Occipital lobe (tissue), 2 donors: Measurements from ENCODE around the gene ARSG. TPM values are rescaled to one million over a fixed set of nuclear protein-coding genes. Genes with fewer than 3 reads are reported as not detected.

Source experiments
- DNase-seq: peaks from one replicate; lab custom pipeline; 2025; lab: John Stamatoyannopoulos, UW
- total RNA-seq: library from RNA; depleted of rRNA; stranded (reverse); fragments of >200 nt; gene quantifications from one replicate; pipeline ENCODE4 v1.2.3, GENCODE V29; 2014

ARSG gene
- total RNA-seq, 1 donor from 2014 or later: 4.4 TPM

GRCh38 chr17:68449021-68449739 lies 157.9 kb downstream of the ARSG start:
- no peak for DNase-seq

DNA sequence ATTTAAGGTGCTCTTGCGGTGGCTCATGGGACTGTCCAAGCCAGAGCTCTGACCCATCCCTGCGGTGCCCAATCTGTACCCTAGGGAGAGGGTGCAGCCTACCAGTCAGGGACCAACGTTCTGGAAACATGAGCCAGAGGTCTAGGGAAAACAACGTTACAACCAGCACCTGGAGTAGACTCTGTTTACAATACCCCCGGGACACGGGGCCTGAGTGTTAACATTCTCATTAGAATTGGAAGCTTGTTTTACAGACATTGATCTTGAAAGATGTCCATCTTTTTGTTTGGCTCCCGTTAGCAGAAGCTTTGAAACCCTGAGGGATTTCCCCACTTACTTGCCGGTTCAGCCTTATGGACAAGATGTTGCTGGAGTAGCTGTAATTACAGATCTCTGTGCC lies 159.1 kb downstream of the ARSG start:
- DNase-seq: no peak

GRCh38 chr17:68450801-68451200 lies 159.5 kb downstream of the ARSG start:
- DNase-seq: no peak

GRCh38 chr17:68451670-68452354 lies 160.5 kb downstream of the ARSG start:
- no peak for DNase-seq

GRCh38 chr17:68452724-68453290 lies 161.5 kb downstream of the ARSG start:
- no peak for DNase-seq

- no peak for DNase-seq
These were observed 162.8 kb downstream of the ARSG start for GRCh38 chr17:68453991-68454665.

DNA sequence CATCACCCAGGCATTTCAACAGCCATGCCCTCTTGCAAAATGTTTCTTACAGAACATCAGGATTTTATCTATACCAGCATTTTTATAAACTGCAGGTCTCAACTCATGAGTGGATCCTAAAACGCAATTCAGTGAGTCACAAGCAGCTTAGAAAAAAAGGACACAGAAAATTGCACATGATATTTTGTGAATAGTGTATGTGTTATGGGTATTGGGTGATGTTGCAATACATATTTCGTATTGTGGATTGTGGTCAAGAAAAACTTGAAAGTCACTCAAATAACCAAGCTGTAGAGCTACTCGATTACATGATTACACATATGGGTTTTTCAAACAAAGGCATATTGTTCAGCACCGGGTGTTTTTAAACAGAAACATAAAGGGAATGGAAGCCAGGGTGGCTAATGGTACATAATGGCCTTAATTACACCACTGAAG lies 164.6 kb downstream of the ARSG start:
- DNase-seq: no peak

DNA sequence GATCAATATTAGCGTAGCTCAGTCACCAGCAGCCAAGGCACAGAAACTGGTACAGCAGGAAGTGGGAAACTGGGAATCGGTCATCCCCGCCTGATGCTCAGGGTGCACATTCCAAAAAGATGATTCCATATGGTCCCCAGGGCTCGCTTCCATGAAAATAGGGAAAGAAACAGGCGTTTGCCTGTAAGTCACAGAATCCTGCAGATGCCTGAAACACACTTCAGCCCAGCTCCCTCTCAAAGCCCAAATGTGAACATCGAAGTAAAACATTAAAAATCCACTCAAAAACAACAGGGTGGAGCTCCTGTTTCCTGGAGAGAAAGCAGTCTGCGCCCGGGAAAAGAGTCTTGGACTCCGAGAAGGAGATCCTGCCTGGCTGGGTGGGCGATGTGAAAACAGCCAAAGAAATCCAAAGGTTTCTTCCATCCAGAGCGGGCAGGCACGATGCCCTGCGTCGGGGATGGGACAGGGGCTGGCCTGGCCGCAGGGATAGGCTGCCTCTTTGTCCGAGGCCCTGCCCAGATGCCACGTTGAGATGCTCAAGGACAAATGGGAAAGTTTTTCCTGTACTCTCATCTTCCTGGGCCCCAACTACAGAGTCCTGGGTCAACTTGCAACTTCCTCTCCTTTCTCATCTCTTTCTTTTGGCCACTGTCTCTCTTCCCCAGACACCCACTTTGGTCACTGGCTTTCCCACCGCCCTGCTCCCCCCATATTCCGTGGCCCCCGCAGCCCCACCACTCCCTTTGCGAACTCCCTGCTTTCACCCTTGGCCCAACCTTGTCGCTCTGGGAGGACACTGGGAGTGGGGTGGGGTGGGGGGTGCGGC lies 165.3 kb downstream of the ARSG start:
- peak; percentile 64 for DNase-seq

DNA sequence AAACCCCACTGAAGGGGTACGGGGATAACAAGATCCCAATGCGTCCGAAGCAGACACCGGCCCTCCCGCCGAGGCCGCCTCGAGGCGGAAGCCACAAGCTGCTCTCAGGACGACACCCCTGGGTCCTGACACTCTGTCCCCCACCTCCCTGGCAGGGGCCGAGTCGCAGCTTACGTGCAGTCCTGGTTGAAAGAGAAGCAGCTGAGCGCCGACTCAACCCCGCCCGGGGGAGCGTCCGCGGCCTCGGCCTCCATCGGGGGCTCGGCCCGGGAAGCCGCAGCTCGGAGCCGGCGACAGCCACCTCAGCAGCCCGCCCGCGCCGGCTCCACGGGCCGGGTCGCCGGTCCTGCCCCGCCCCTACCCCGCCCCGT lies 165.9 kb downstream of the ARSG start, which contains the start of gene WIPI1:
Gene WIPI1, minus strand, starts transcription at position 329 of the 371 bp plus-strand sequence. Its CDS starts 75 bp downstream, at position 254.
- DNase-seq: no peak

GRCh38 chr17:68457539-68458259 lies 166.4 kb downstream of the ARSG start:
- peak; percentile 99 for DNase-seq

DNA sequence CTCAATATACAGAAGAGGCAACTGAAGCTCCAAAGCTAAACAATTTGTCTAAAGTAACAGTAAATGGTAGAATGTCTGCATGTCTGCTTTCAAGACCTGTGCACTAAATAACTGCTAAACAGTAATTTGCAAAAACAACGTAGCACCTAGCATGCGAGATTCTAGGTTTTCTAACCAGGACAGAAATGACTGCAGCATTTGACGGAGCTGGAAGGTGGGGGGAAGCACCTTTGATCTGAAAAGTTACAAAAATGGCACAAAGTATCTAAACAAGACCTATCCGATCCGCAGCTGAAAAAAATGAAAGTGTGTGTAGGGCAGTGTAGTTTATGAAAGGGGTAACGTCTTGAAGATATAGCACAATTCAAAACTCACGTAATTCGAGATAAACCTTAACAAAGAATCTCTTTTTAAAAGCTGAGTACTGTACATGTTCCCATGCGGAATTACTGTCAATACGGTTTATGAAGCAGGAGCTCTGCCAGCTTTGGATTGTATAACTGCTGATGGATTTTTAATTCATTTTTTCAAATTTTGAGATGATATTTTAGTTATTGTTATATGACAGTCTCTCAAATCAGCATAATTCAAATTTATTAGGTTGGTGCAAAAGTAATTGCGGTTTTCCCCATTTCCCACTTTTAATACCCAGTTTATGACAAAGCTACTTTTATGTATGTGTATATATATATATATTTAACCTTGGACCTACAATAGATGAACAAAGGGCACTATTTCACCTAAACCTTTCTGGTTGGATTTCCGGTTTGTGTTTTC lies 167.2 kb downstream of the ARSG start:
- no peak for DNase-seq

GRCh38 chr17:68459037-68459639 lies 167.8 kb downstream of the ARSG start:
- no peak for DNase-seq

- DNase-seq: no peak
These were observed 168.9 kb downstream of the ARSG start for GRCh38 chr17:68460146-68460545.

DNA sequence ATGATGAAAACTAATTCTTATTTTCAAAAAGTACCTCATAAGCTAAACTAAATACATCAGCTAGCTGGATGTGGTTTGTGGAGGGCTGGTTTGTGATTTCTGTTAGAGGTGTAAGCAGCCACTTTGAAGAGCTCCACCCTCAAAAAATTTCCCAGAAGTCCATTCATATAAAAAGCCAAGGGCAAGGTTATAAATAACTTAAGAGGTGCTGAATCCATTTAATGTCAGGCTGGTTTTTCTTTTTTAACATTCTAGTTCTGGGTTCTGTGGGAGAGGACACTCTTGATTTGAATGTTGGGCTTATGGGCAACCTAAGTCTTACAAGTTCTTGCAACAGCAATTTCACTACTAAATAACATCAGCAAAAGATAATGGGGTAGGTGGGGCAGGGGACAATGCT lies 169.4 kb downstream of the ARSG start:
- no peak for DNase-seq

GRCh38 chr17:68461122-68461539 lies 169.8 kb downstream of the ARSG start:
- DNase-seq: no peak

- DNase-seq: no peak
These were observed 170.3 kb downstream of the ARSG start for GRCh38 chr17:68461589-68461988.

DNA sequence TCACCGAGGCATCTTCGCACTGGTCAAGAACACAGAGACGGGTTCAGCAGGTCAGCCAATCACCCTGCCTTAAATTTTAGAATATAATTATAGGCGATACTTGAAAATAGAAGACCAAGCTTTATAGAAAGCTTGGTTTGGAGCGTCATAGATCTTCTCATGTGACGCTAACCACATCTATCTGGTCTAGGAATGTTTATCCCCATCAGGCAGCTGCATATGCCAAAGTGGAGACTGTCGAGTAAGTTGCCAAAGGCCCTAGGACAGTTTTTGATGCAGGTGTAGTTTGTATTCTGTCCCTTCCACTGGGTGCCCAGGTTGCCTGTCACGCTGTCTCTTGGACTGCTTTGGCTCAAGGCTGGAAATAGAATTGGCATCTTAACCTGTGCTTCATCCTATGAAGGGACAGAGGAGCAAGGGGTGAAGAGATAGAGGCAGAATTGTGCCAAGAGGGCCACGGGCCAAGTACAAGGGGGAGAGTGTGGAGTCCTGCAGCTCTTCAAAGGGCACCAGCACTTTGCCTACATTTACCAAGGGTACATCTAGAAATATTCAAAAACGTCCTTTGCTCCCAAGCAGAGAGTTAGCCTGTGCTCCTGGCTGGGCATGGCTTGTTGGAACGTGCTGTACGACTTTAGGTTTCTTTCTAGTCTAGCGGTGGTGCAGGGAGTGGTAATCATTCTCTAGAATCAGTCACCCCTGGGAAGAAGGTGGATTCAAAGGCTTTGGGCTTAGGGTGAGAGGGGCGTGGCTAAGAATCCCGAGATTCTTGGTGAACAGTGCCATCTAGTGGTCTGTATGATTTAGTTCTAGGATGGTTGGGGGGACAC lies 171.3 kb downstream of the ARSG start:
- DNase-seq: peak; percentile 31
